ENCODE measurements around the gene AQP6.

The AQP6 gene

GRCh38 chr12:49972641-49973360 lies at the start of gene AQP6:
Gene AQP6, plus strand, starts transcription at chr12:49972947. Its CDS starts 227 bp downstream, at chr12:49973174.
- Histone ChIP-seq H3K9ac (ENCODE audit: low read length) (no peak within 1 kb of the TSS), H3K4me3 (ENCODE audit: low read length) (no peak within 1 kb of the TSS), H3K27me3 (ENCODE audit: control insufficient read depth, insufficient read depth, low read length) (peaks cover 3% of the 10 kb centered on the region), H3K36me3 (ENCODE audit: control insufficient read depth, insufficient read depth, low read length) (no peaks in the 10 kb centered on the region), H3K4me1 (ENCODE audit: control insufficient read depth, insufficient read depth, low read length) (peaks cover 10% of the 10 kb centered on the region), H3K27ac (ENCODE audit: low read depth, low read length) (no peak within 1 kb of the TSS)

- Histone ChIP-seq H3K27me3 (ENCODE audit: control insufficient read depth, insufficient read depth, low read length) (no peaks in the 10 kb centered on the region), H3K9ac (ENCODE audit: low read length) (no peak overlapping the region), H3K27ac (ENCODE audit: low read depth, low read length) (no peak overlapping the region), H3K4me3 (ENCODE audit: low read length) (no peak overlapping the region), H3K36me3 (ENCODE audit: control insufficient read depth, insufficient read depth, low read length) (no peaks in the 10 kb centered on the region), H3K4me1 (ENCODE audit: control insufficient read depth, insufficient read depth, low read length) (no peaks in the 10 kb centered on the region)
Observed at GRCh38 chr12:49923035-49923644, 49.6 kb upstream of the AQP6 start.

DNA sequence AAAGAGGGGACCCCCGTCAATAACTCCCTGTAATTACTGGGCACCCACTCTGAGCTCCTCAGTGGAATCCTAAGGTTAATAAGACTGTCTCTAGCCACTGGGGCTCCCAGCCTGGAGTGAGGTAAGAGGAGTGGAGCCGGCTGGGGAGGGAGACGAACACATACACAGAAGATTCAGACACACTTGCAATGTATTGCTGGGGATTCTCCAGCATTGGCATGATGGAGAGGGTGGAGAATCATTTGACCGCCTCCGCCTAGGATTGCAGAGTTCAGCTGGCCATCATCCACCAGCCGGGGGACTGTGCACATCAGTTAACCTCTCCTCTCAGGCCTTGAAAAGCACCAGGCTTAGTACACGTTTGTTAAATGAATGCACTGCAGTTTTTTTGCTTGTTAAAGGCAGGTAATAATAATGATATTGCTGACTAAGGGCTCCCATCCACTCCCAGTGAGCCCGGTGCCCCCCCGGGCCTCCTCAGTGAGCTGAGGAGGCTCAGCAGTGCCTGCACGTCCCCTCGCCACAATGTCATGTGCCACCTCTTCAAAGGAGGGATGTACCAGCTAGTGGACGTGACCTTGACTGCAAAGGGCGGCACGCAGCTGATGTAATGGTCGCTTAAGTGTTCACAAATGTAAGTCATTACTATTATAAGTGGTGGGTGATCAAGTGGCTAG lies 48.7 kb upstream of the AQP6 start:
- Histone ChIP-seq H3K27ac (ENCODE audit: low read depth, low read length) (no peak overlapping the region), H3K4me1 (ENCODE audit: control insufficient read depth, insufficient read depth, low read length) (no peaks in the 10 kb centered on the region), H3K27me3 (ENCODE audit: control insufficient read depth, insufficient read depth, low read length) (no peaks in the 10 kb centered on the region), H3K36me3 (ENCODE audit: control insufficient read depth, insufficient read depth, low read length) (no peaks in the 10 kb centered on the region), H3K4me3 (ENCODE audit: low read length) (no peak overlapping the region), H3K9ac (ENCODE audit: low read length) (no peak overlapping the region)

DNA sequence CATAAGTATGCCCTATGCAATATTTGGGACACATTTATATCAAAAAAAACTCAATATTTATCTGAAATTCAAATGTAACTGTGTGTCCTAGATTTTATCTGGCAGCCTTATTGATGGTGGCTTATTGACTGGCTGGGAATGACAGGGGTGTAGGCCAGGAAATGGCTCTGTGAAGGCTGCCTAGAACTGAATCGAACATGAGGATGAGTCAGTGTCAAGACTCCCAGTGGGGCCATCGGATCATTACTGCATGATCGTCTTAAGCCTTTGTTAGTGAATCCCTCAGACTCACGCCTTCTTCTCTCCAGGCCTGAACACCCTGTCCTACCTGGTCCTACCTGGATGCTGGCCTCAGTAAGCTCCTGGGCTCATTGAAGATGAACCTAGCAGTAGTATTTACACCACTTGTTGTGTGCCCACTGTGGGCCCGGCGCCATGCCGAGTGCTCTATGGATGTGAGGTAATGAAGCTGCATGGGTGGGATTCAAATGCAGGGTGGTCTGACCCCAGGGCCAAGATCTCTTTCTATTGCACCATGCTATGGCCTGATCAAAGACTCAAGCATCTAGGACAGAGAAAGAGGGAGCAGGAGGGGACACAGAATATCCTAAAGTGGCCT lies 48.0 kb upstream of the AQP6 start:
- Histone ChIP-seq H3K36me3 (ENCODE audit: control insufficient read depth, insufficient read depth, low read length) (no peaks in the 10 kb centered on the region), H3K4me3 (ENCODE audit: low read length) (no peak overlapping the region), H3K9ac (ENCODE audit: low read length) (no peak overlapping the region), H3K27ac (ENCODE audit: low read depth, low read length) (no peak overlapping the region), H3K4me1 (ENCODE audit: control insufficient read depth, insufficient read depth, low read length) (no peaks in the 10 kb centered on the region), H3K27me3 (ENCODE audit: control insufficient read depth, insufficient read depth, low read length) (no peaks in the 10 kb centered on the region)

GRCh38 chr12:49925433-49926204 lies 47.1 kb upstream of the AQP6 start:
- Histone ChIP-seq H3K27me3 (ENCODE audit: control insufficient read depth, insufficient read depth, low read length) (no peaks in the 10 kb centered on the region), H3K36me3 (ENCODE audit: control insufficient read depth, insufficient read depth, low read length) (no peaks in the 10 kb centered on the region), H3K9ac (ENCODE audit: low read length) (no peak overlapping the region), H3K4me3 (ENCODE audit: low read length) (no peak overlapping the region), H3K4me1 (ENCODE audit: control insufficient read depth, insufficient read depth, low read length) (no peaks in the 10 kb centered on the region), H3K27ac (ENCODE audit: low read depth, low read length) (no peak overlapping the region)

DNA sequence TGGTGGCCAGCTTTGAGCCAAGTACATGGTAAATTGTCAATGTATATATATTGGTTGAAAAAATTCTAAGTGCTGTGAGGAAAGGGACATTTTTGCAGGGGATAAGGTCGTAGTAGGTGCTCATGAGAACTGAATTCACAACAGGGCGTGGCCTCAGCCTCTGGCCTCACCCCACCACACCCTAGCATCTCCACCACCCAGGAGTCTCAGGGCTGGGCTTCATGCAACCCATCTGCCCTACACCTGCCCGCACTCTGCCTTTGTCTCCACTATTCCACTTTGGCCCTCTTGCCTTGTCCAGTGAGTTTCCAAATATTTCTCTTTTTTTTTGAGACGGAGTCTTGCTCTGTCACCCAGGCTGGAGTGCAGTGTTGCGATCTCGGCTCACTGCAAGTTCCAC lies 44.3 kb upstream of the AQP6 start:
- Histone ChIP-seq H3K4me3 (ENCODE audit: low read length) (no peak overlapping the region), H3K36me3 (ENCODE audit: control insufficient read depth, insufficient read depth, low read length) (no peaks in the 10 kb centered on the region), H3K9ac (ENCODE audit: low read length) (no peak overlapping the region), H3K4me1 (ENCODE audit: control insufficient read depth, insufficient read depth, low read length) (no peaks in the 10 kb centered on the region), H3K27me3 (ENCODE audit: control insufficient read depth, insufficient read depth, low read length) (no peaks in the 10 kb centered on the region), H3K27ac (ENCODE audit: low read depth, low read length) (no peak overlapping the region)

DNA sequence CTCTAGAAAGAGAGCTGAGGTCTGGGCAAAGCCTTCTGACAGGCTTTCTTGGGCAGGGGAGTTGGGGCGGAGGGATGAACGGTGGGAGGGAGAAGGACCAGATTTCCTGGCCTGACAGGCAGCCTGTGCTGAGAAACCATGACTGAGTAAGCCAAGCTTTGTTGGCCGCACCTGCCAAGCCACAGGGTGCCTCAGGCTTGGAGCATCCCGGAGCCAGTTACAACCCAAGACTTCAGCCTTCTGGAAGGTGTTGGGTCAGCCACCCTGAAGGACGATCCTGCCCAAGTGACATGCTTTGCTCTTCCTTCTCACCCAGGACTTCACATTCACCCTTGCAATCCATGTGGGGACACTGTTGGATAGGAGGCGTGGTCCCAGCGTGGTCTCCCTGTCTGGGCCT lies 43.2 kb upstream of the AQP6 start:
- Histone ChIP-seq H3K9ac (ENCODE audit: low read length) (no peak overlapping the region), H3K36me3 (ENCODE audit: control insufficient read depth, insufficient read depth, low read length) (no peaks in the 10 kb centered on the region), H3K27me3 (ENCODE audit: control insufficient read depth, insufficient read depth, low read length) (no peaks in the 10 kb centered on the region), H3K4me3 (ENCODE audit: low read length) (no peak overlapping the region), H3K27ac (ENCODE audit: low read depth, low read length) (no peak overlapping the region), H3K4me1 (ENCODE audit: control insufficient read depth, insufficient read depth, low read length) (no peaks in the 10 kb centered on the region)

GRCh38 chr12:49930515-49931288 lies 42.0 kb upstream of the AQP6 start:
- no peaks in the 10 kb centered on the region for H3K4me1 ChIP-seq (ENCODE audit: control insufficient read depth, insufficient read depth, low read length)
- no peak overlapping the region for H3K4me3 ChIP-seq (ENCODE audit: low read length)
- no peaks in the 10 kb centered on the region for H3K36me3 ChIP-seq (ENCODE audit: control insufficient read depth, insufficient read depth, low read length)
- no peak overlapping the region for H3K9ac ChIP-seq (ENCODE audit: low read length)
- H3K27ac ChIP-seq (ENCODE audit: low read depth, low read length), result no peak overlapping the region
- no peaks in the 10 kb centered on the region for H3K27me3 ChIP-seq (ENCODE audit: control insufficient read depth, insufficient read depth, low read length)

DNA sequence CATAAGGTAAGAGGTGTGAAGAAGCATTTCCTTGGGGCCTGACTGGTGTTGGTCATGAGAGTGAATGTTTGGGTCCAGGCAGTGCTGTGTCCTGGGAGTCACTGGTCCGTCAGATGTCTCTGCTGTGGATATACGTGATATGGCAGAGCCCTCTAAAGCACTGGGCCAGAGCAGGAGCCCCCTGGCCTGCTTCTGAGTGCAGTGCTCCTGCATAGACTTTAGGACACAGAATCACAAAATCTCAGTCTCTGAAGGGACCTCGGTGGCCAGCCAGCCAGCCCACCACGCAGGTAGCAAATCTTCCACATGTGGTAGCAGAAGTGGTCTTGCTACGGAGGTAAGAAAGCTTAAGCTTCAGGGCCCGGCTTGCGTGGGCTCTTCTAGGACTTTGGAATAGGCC lies 40.7 kb upstream of the AQP6 start:
- Histone ChIP-seq H3K9ac (ENCODE audit: low read length) (no peak overlapping the region), H3K4me3 (ENCODE audit: low read length) (no peak overlapping the region), H3K27ac (ENCODE audit: low read depth, low read length) (no peak overlapping the region), H3K36me3 (ENCODE audit: control insufficient read depth, insufficient read depth, low read length) (no peaks in the 10 kb centered on the region), H3K4me1 (ENCODE audit: control insufficient read depth, insufficient read depth, low read length) (no peaks in the 10 kb centered on the region), H3K27me3 (ENCODE audit: control insufficient read depth, insufficient read depth, low read length) (no peaks in the 10 kb centered on the region)

- Histone ChIP-seq H3K27me3 (ENCODE audit: control insufficient read depth, insufficient read depth, low read length) (no peaks in the 10 kb centered on the region), H3K9ac (ENCODE audit: low read length) (no peak overlapping the region), H3K27ac (ENCODE audit: low read depth, low read length) (no peak overlapping the region), H3K4me3 (ENCODE audit: low read length) (no peak overlapping the region), H3K4me1 (ENCODE audit: control insufficient read depth, insufficient read depth, low read length) (no peaks in the 10 kb centered on the region), H3K36me3 (ENCODE audit: control insufficient read depth, insufficient read depth, low read length) (no peaks in the 10 kb centered on the region)
Observed at GRCh38 chr12:49932533-49933130, 40.1 kb upstream of the AQP6 start.

DNA sequence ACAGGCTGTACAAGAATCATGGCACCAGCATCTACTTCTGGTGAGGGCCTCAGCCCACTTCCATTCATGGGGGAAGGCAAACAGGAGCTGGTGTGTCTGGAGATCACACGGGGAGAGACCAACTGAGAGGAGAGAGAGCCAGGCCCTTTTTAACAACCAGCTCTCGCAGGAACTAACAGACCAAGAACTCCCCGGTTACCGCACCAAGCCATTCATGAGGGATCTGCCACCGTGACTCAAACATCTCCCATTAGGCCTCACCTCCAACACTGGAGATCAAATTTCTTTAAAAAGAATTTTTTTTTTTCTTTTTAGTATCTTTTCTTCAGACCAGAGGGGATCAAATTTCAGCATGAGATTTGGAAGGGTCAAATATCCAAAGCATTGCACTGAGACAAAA lies 39.0 kb upstream of the AQP6 start:
- Histone ChIP-seq H3K4me1 (ENCODE audit: control insufficient read depth, insufficient read depth, low read length) (no peaks in the 10 kb centered on the region), H3K36me3 (ENCODE audit: control insufficient read depth, insufficient read depth, low read length) (no peaks in the 10 kb centered on the region), H3K9ac (ENCODE audit: low read length) (no peak overlapping the region), H3K27ac (ENCODE audit: low read depth, low read length) (no peak overlapping the region), H3K27me3 (ENCODE audit: control insufficient read depth, insufficient read depth, low read length) (no peaks in the 10 kb centered on the region), H3K4me3 (ENCODE audit: low read length) (no peak overlapping the region)
